Activated CD4-positive, alpha-beta T cell treated with anti-CD3 and anti-CD28 coated beads, Interleukin-2, amount 10 ng/mL, durations not matched to agents 7 days and 5 days (primary cell): Measurements from ENCODE around the gene TACC2. TPM values are rescaled to one million over a fixed set of nuclear protein-coding genes. Genes with fewer than 3 reads are reported as not detected.
"Not testable (repeated sequence)": the region's sequence is repeated elsewhere in the genome, so short reads cannot be mapped to it uniquely, and the experiment has no call there.

Experiments
- CTCF ChIA-PET: fragments of 350-600 bp; sonication (Branson Sonifier 250); formaldehyde crosslinking; loops from one replicate; lab custom pipeline; 2021; ENCODE audit warnings: antibody characterized with exemption; lab: Charles Lee
- POLR2A ChIA-PET: fragments of 350-600 bp; sonication (Branson Sonifier 250); formaldehyde crosslinking; loops from one replicate; lab custom pipeline; 2021; ENCODE audit warnings: antibody characterized with exemption; lab: Charles Lee
- DNase-seq: peaks from one replicate; pipeline ENCODE4 v3.0.0-alpha.2; 2020
- H3K27ac Mint-ChIP-seq: one replicate; pipeline ENCODE4 v1.8.0; 2021; ENCODE audit warnings: mild to moderate bottlenecking, moderate library complexity, mixed read lengths
- H3K27me3 Mint-ChIP-seq: one replicate; pipeline ENCODE4 v1.8.0; 2021; ENCODE audit warnings: mixed read lengths
- H3K36me3 Mint-ChIP-seq: one replicate; pipeline ENCODE4 v1.8.0; 2021; ENCODE audit warnings: low read depth, mixed read lengths
- H3K4me1 Mint-ChIP-seq: one replicate; pipeline ENCODE4 v1.8.0; 2021; ENCODE audit warnings: mixed read lengths
- H3K4me3 Mint-ChIP-seq: one replicate; pipeline ENCODE4 v1.8.0; 2021; ENCODE audit warnings: mild to moderate bottlenecking, moderate library complexity, mixed read lengths
- H3K9me3 Mint-ChIP-seq: one replicate; pipeline ENCODE4 v1.8.0; 2021; ENCODE audit warnings: mixed read lengths
- total RNA-seq, 2 experiments: library from RNA; stranded (reverse); gene quantifications; one replicate each; pipeline ENCODE4 v1.2.3, GENCODE V29; 2021

TACC2 gene
- total RNA-seq, 2 experiments from 2014 or later, result not detected

- Mint-ChIP-seq H3K27ac (no peak overlapping the region), H3K4me1 (no peaks in the 10 kb centered on the region), H3K4me3 (no peak overlapping the region), H3K36me3 (no peaks in the 10 kb centered on the region), H3K27me3 (no peaks in the 10 kb centered on the region), H3K9me3 (no peaks in the 10 kb centered on the region)
- POLR2A ChIA-PET, result no interaction called here
- CTCF ChIA-PET, result interaction anchor here (0.8 kb wide), 1 partner anchor 10 kb away, joined by 3 read pairs; no protein-coding TSS in a partner anchor
- DNase-seq, result no peak
Observed at GRCh38 chr10:122083478-122084025, 94.6 kb downstream of the TACC2 start.

- POLR2A ChIA-PET, result no interaction called here
- CTCF ChIA-PET, result no interaction called here
- no peak for DNase-seq
Observed at GRCh38 chr10:122084286-122085041, 95.5 kb downstream of the TACC2 start.

GRCh38 chr10:122085423-122085911 is 96.5 kb downstream of the TACC2 start:
- POLR2A ChIA-PET, result no interaction called here
- DNase-seq, result no peak
- H3K27me3 Mint-ChIP-seq, result no peaks in the 10 kb centered on the region
- H3K4me3 Mint-ChIP-seq, result no peak overlapping the region
- H3K27ac Mint-ChIP-seq, result no peak overlapping the region
- CTCF ChIA-PET, result interaction anchor here (0.5 kb wide), 1 partner anchor 224 kb away, joined by 3 read pairs; no protein-coding TSS in a partner anchor
- H3K9me3 Mint-ChIP-seq, result no peaks in the 10 kb centered on the region
- H3K4me1 Mint-ChIP-seq, result no peaks in the 10 kb centered on the region
- H3K36me3 Mint-ChIP-seq, result no peaks in the 10 kb centered on the region

More at GRCh38 chr10:122084286-122085041, 95.5 kb downstream of the TACC2 start:
- Mint-ChIP-seq H3K27ac (no peak overlapping the region), H3K36me3 (no peaks in the 10 kb centered on the region), H3K27me3 (no peaks in the 10 kb centered on the region), H3K4me3 (no peak overlapping the region), H3K9me3 (no peaks in the 10 kb centered on the region), H3K4me1 (no peaks in the 10 kb centered on the region)

- Mint-ChIP-seq H3K4me1 (no peaks in the 10 kb centered on the region), H3K9me3 (no peaks in the 10 kb centered on the region), H3K27ac (no peak overlapping the region), H3K36me3 (no peaks in the 10 kb centered on the region), H3K4me3 (no peak overlapping the region), H3K27me3 (no peaks in the 10 kb centered on the region)
- ChIA-PET POLR2A (no interaction called here), CTCF (no interaction called here)
- DNase-seq, result no peak
Observed at GRCh38 chr10:122086416-122087240, 97.7 kb downstream of the TACC2 start.

- H3K4me3 Mint-ChIP-seq, result no peak overlapping the region
- ChIA-PET POLR2A (no interaction called here), CTCF (interaction anchor here (1.1 kb wide), 1 partner anchor 17 kb away, joined by 3 read pairs; no protein-coding TSS in a partner anchor)
- H3K9me3 Mint-ChIP-seq, result no peaks in the 10 kb centered on the region
- no peaks in the 10 kb centered on the region for H3K36me3 Mint-ChIP-seq
- no peak overlapping the region for H3K27ac Mint-ChIP-seq
- H3K4me1 Mint-ChIP-seq, result no peaks in the 10 kb centered on the region
- DNase-seq, result no peak
- no peaks in the 10 kb centered on the region for H3K27me3 Mint-ChIP-seq
Observed at GRCh38 chr10:122087436-122087835, 98.5 kb downstream of the TACC2 start.

- ChIA-PET CTCF (no interaction called here), POLR2A (no interaction called here)
- Mint-ChIP-seq H3K27me3 (no peaks in the 10 kb centered on the region), H3K4me1 (no peaks in the 10 kb centered on the region), H3K9me3 (no peaks in the 10 kb centered on the region), H3K4me3 (no peak overlapping the region), H3K36me3 (no peaks in the 10 kb centered on the region), H3K27ac (no peak overlapping the region)
- no peak for DNase-seq
Observed at GRCh38 chr10:122089311-122090017, 100.5 kb downstream of the TACC2 start.

GRCh38 chr10:122091722-122092121 is 102.8 kb downstream of the TACC2 start:
- no peak overlapping the region for H3K4me3 Mint-ChIP-seq
- ChIA-PET POLR2A (no interaction called here), CTCF (no interaction called here)
- H3K36me3 Mint-ChIP-seq, result no peaks in the 10 kb centered on the region
- H3K9me3 Mint-ChIP-seq, result no peaks in the 10 kb centered on the region
- H3K4me1 Mint-ChIP-seq, result no peaks in the 10 kb centered on the region
- H3K27me3 Mint-ChIP-seq, result no peaks in the 10 kb centered on the region
- DNase-seq, result no peak
- H3K27ac Mint-ChIP-seq, result no peak overlapping the region

GRCh38 chr10:122093076-122093475 is 104.1 kb downstream of the TACC2 start:
- H3K9me3 Mint-ChIP-seq, result no peaks in the 10 kb centered on the region
- DNase-seq, result no peak
- no peaks in the 10 kb centered on the region for H3K36me3 Mint-ChIP-seq
- no peaks in the 10 kb centered on the region for H3K4me1 Mint-ChIP-seq
- H3K27me3 Mint-ChIP-seq, result no peaks in the 10 kb centered on the region
- POLR2A ChIA-PET, result no interaction called here
- CTCF ChIA-PET, result interaction anchor here (0.6 kb wide), 1 partner anchor 192 kb away, joined by 3 read pairs; no protein-coding TSS in a partner anchor
- no peak overlapping the region for H3K4me3 Mint-ChIP-seq
- no peak overlapping the region for H3K27ac Mint-ChIP-seq

- H3K27ac Mint-ChIP-seq, H3K9me3 Mint-ChIP-seq, CTCF ChIA-PET, H3K4me1 Mint-ChIP-seq, H3K27me3 Mint-ChIP-seq, POLR2A ChIA-PET, H3K36me3 Mint-ChIP-seq, DNase-seq, H3K4me3 Mint-ChIP-seq: not testable (repeated sequence)
Observed at GRCh38 chr10:122096181-122096580, 107.2 kb downstream of the TACC2 start.

- no peaks in the 10 kb centered on the region for H3K9me3 Mint-ChIP-seq
- ChIA-PET CTCF (no interaction called here), POLR2A (no interaction called here)
Observed at GRCh38 chr10:122096705-122097104, 107.7 kb downstream of the TACC2 start.

GRCh38 chr10:122097935-122098334 is 109.0 kb downstream of the TACC2 start:
- peaks cover 1% of the 10 kb centered on the region for H3K27me3 Mint-ChIP-seq
- H3K36me3 Mint-ChIP-seq, result no peaks in the 10 kb centered on the region
- no peaks in the 10 kb centered on the region for H3K9me3 Mint-ChIP-seq
- no peak overlapping the region for H3K27ac Mint-ChIP-seq
- DNase-seq, result no peak
- H3K4me1 Mint-ChIP-seq, result no peaks in the 10 kb centered on the region
- POLR2A ChIA-PET, result no interaction called here
- CTCF ChIA-PET, result no interaction called here
- no peak overlapping the region for H3K4me3 Mint-ChIP-seq

More at GRCh38 chr10:122096705-122097104, 107.7 kb downstream of the TACC2 start:
- H3K4me3 Mint-ChIP-seq, result no peak overlapping the region
- H3K27me3 Mint-ChIP-seq, result peaks cover 1% of the 10 kb centered on the region
- H3K27ac Mint-ChIP-seq, result no peak overlapping the region
- DNase-seq, result no peak
- no peaks in the 10 kb centered on the region for H3K4me1 Mint-ChIP-seq
- H3K36me3 Mint-ChIP-seq, result no peaks in the 10 kb centered on the region

- Mint-ChIP-seq H3K27ac (no peak overlapping the region), H3K4me1 (no peaks in the 10 kb centered on the region), H3K36me3 (no peaks in the 10 kb centered on the region), H3K27me3 (peaks cover 1% of the 10 kb centered on the region), H3K4me3 (no peak overlapping the region), H3K9me3 (no peaks in the 10 kb centered on the region)
- ChIA-PET POLR2A (no interaction called here), CTCF (no interaction called here)
- DNase-seq, result no peak
Observed at GRCh38 chr10:122098924-122099323, 110.0 kb downstream of the TACC2 start.
